GM23248 (cell line): ENCODE measurements around the gene FUCA2.

ENCODE experiments used
- EZH2 ChIP-seq: fragments of 200-600 bp; sonication (generic); IDR thresholded peaks from 2 replicates; pipeline ENCODE4 v1.6.1; 2018; ENCODE audit warnings: antibody characterized with exemption, mild to moderate bottlenecking; ENCODE audit not compliant: insufficient read depth, poor library complexity, severe bottlenecking
- EZH2phosphoT487 ChIP-seq: fragments of 200-600 bp; sonication (generic); IDR thresholded peaks from 2 replicates; pipeline ENCODE4 v1.6.1; 2018; ENCODE audit warnings: antibody characterized with exemption, moderate library complexity, mild to moderate bottlenecking, low read depth; ENCODE audit not compliant: insufficient read depth

DNA sequence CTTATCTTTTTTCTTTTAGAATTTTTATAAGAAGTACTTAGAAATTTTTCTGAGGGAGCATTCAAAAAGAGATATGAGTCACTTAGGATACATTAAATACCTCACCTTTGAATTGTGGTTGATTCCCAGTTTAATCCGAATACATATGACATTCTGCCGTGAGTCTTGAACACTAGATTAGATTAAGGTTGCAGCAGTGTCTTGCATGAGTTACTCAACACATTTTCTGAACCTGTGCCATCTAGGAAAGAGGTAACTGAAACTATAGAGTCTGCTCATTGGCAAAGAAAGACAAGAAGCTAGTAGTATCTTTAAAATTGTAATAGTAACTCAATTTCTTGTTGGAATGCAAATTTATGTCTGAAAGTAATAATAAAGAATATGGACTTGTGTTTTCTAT, 46.0 kb downstream of the FUCA2 start:
- no peak for TF ChIP-seq EZH2
- TF ChIP-seq EZH2phosphoT487, result no peak
